Ovary (tissue), 3 donors: ENCODE data around the gene TMEM252.

ENCODE experiments used
- CTCF ChIP-seq, 3 donors: fragments of 450-650 bp in 2 of 3; fragments of 200-600 bp in 1 of 3; IDR thresholded peaks; one replicate each; pipeline versions ENCODE4 v1.5.1 to v1.8.0; 2016 to 2022; ENCODE audit warnings: antibody characterized with exemption in 3 of 3, mild to moderate bottlenecking in 1 of 3
- EP300 ChIP-seq: sonication (generic); formaldehyde crosslinking; IDR thresholded peaks from one replicate; pipeline ENCODE4 v1.6.1; 2017; ENCODE audit warnings: antibody characterized with exemption
- POLR2A ChIP-seq: fragments of 450-650 bp; IDR thresholded peaks from one replicate; pipeline ENCODE4 v1.6.1; 2017; ENCODE audit warnings: antibody characterized with exemption, mild to moderate bottlenecking, moderate library complexity
- donor health status: DM: no; HTN: no; CAD: no.

GRCh38 chr9:68498816-68499215 is 41.9 kb downstream of the TMEM252 start:
- TF ChIP-seq CTCF (IDR thresholded peaks at IDR 0.05) (no peak), POLR2A (no peak), EP300 (no peak)
